Gastroesophageal sphincter (tissue), 4 donors: ENCODE measurements around the gene BRIP1. TPM values are rescaled to one million over a fixed set of nuclear protein-coding genes. Genes with fewer than 3 reads are reported as not detected.
"Not testable (repeated sequence)": the region's sequence is repeated elsewhere in the genome, so short reads cannot be mapped to it uniquely, and the experiment has no call there.

Source experiments
- ATAC-seq: fragments of 150-250 bp; one replicate; pipeline ENCODE4 v1.9.1; 2016; ENCODE audit warnings: mild to moderate bottlenecking, moderate library complexity
- H3K27ac ChIP-seq, 4 donors: fragments of 200-600 bp; sonication (generic) in 3 of 4; 1 replicate in 3 of 4; 2 replicates in 1 of 4; pipeline ENCODE4 v1.5.1; 2016 to 2019
- H3K27me3 ChIP-seq: fragments of 200-600 bp; sonication (generic); one replicate; pipeline ENCODE4 v1.5.1; 2019
- H3K36me3 ChIP-seq, 2 donors: fragments of 200-600 bp; sonication (generic); one replicate each; pipeline ENCODE4 v1.5.1; 2019; ENCODE audit warnings: control low read depth in 1 of 2
- H3K4me1 ChIP-seq, 3 donors: fragments of 200-600 bp; sonication (generic); 1 replicate in 2 of 3; 2 replicates in 1 of 3; pipeline ENCODE4 v1.5.1; 2016 to 2019; ENCODE audit warnings: control low read depth in 2 of 3
- H3K4me3 ChIP-seq, 2 donors: fragments of 200-600 bp; sonication (generic); one replicate each; pipeline ENCODE4 v1.5.1; 2019; ENCODE audit warnings: mild to moderate bottlenecking in 1 of 2, moderate library complexity in 1 of 2
- H3K9me3 ChIP-seq, 3 donors: fragments of 200-600 bp; sonication (generic); one replicate each; pipeline ENCODE4 v1.5.1; 2017 to 2019; ENCODE audit warnings: control low read depth in 2 of 3
- CTCF ChIP-seq, 4 experiments: fragments of 200-600 bp in 2 of 4; fragments of 450-650 bp in 2 of 4; sonication (generic) in 1 of 4; IDR thresholded peaks; one replicate each; pipeline ENCODE4 v1.5.1; 2017 to 2019; ENCODE audit warnings: antibody characterized with exemption in 4 of 4, mild to moderate bottlenecking in 2 of 4, moderate library complexity in 2 of 4
- EP300 ChIP-seq: sonication (generic); formaldehyde crosslinking; IDR thresholded peaks from one replicate; pipeline ENCODE4 v1.6.1; 2017; ENCODE audit warnings: antibody characterized with exemption, mild to moderate bottlenecking
- POLR2A ChIP-seq, 2 donors: fragments of 450-650 bp; IDR thresholded peaks; one replicate each; pipeline ENCODE4 v1.6.1; 2017; ENCODE audit warnings: antibody characterized with exemption in 2 of 2, mild to moderate bottlenecking in 2 of 2, moderate library complexity in 1 of 2
- POLR2AphosphoS5 ChIP-seq: sonication (generic); formaldehyde crosslinking; IDR thresholded peaks from one replicate; pipeline ENCODE4 v1.6.1; 2017; ENCODE audit warnings: antibody characterized with exemption
- WGBS, 2 donors: methylation state at CpG; one replicate each; pipeline ENCODE4 v1.1.5; 2018; ENCODE audit warnings: low coverage in 1 of 2; 5-methylcytosine and 5-hydroxymethylcytosine counted together
- total RNA-seq, 4 donors: library from RNA; depleted of rRNA; stranded (reverse); fragments of >200 nt; gene quantifications; one replicate each; pipeline ENCODE4 v1.1.0, GENCODE V29; 2016

BRIP1 gene
- total RNA-seq, 4 donors from 2014 or later = 0.15 to 1.1 (median 0.29) TPM

DNA sequence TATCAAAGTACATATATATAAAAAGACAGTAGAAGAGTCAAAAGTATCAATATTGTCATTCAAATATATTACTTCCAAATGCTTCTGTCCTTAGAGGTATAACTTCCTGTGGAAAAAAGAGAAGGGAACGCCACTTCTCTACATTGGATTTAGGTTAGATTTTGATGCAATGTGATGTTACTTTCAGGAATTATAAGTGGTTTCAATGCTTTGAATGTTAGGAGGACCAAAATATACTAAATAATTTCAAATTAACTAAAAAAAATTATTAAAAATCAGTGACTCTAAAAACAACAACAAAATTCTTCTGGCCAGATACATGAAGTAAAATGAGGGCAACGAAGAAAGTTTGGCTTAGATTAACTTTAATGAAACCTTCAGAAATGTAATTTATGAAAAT is 88.0 kb downstream of the BRIP1 start:
- Histone ChIP-seq H3K4me1 (no peaks in the 10 kb centered on the region), H3K36me3 (no peaks in the 10 kb centered on the region), H3K27ac (no peak overlapping the region), H3K27me3 (no peaks in the 10 kb centered on the region), H3K4me3 (no peak overlapping the region), H3K9me3 (peaks cover 0 to 14% (median 0%) of the 10 kb centered on the region in 3 donors)
- no peak for ATAC-seq
- 65 to 89% methylated on average over 2 of the region's 2 CpGs for WGBS, 2 donors
- no peak for TF ChIP-seq EP300
- no peak for TF ChIP-seq POLR2AphosphoS5
- TF ChIP-seq POLR2A (IDR thresholded peaks at IDR 0.05) = no peak
- no peak for TF ChIP-seq CTCF (IDR thresholded peaks at IDR 0.05)

DNA sequence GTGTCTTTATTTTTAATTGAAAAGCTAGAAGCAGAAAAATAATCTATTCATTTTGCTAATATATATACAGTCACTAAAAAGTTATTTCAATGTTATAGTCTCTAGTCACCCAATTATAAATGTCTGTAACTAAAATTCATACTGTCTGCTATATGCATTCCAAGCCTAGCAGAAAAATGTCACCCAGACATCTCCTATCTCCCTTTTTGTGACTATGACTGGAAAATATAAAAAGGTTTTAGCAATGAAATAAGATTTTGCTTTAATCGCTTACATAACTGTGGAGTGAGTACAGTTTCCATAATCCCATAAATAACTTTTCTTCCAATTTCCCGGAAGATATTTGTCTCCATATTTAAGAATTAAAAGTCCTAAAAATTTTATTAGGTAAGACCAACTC is 88.6 kb downstream of the BRIP1 start:
- TF ChIP-seq EP300 = no peak
- no peak for TF ChIP-seq POLR2A (IDR thresholded peaks at IDR 0.05)
- no peak for TF ChIP-seq CTCF (IDR thresholded peaks at IDR 0.05)
- TF ChIP-seq POLR2AphosphoS5 = no peak
- no peak for ATAC-seq
- WGBS, 2 donors = 92 to 100% methylated on average over 2 of the region's 2 CpGs
- Histone ChIP-seq H3K27me3 (no peaks in the 10 kb centered on the region), H3K27ac (no peak overlapping the region), H3K4me3 (no peak overlapping the region), H3K9me3 (peaks cover 0 to 20% (median 0%) of the 10 kb centered on the region in 3 donors), H3K4me1 (no peaks in the 10 kb centered on the region), H3K36me3 (no peaks in the 10 kb centered on the region)

- H3K27ac ChIP-seq, H3K4me1 ChIP-seq, ATAC-seq, H3K27me3 ChIP-seq, H3K4me3 ChIP-seq, H3K36me3 ChIP-seq: not testable (repeated sequence)
- WGBS, 2 donors = 97% methylated on average over 3 of the region's 3 CpGs
- H3K9me3 ChIP-seq = peaks cover 0 to 20% (median 0%) of the 10 kb centered on the region in 3 donors
Observed at GRCh38 chr17:61774087-61774486, 89.2 kb downstream of the BRIP1 start.

GRCh38 chr17:61770752-61771533 is 92.4 kb downstream of the BRIP1 start:
- ATAC-seq = no peak
- WGBS, 2 donors = 77 to 83% methylated on average over 2 of the region's 2 CpGs
- TF ChIP-seq POLR2A (IDR thresholded peaks at IDR 0.05) (no peak), POLR2AphosphoS5 (no peak), EP300 (no peak), CTCF (IDR thresholded peaks at IDR 0.05) (no peak)
- Histone ChIP-seq H3K4me3 (no peak overlapping the region), H3K9me3 (peaks cover 0 to 20% (median 0%) of the 10 kb centered on the region in 3 donors), H3K36me3 (no peaks in the 10 kb centered on the region), H3K27ac (no peak overlapping the region), H3K4me1 (no peaks in the 10 kb centered on the region), H3K27me3 (no peaks in the 10 kb centered on the region)

- no peak overlapping the region for H3K27ac ChIP-seq
- H3K27me3 ChIP-seq = no peaks in the 10 kb centered on the region
- no peak for ATAC-seq
- peaks cover 0 to 20% (median 0%) of the 10 kb centered on the region in 3 donors for H3K9me3 ChIP-seq
- TF ChIP-seq POLR2A (IDR thresholded peaks at IDR 0.05) (no peak), POLR2AphosphoS5 (no peak), EP300 (no peak), CTCF (IDR thresholded peaks at IDR 0.05) (no peak)
- no peak overlapping the region for H3K4me3 ChIP-seq
- no peaks in the 10 kb centered on the region for H3K36me3 ChIP-seq
- H3K4me1 ChIP-seq = no peaks in the 10 kb centered on the region
Observed at GRCh38 chr17:61770043-61770442, 93.3 kb downstream of the BRIP1 start.
